Measurements from ENCODE around the gene NCS1. TPM values are rescaled to one million over a fixed set of nuclear protein-coding genes. Genes with fewer than 3 reads are reported as not detected.

Gene NCS1
- total RNA-seq, result 1 to 10 TPM in 1 of 2 experiments, under 1 TPM in 1; 0.28 to 1.1 TPM

DNA sequence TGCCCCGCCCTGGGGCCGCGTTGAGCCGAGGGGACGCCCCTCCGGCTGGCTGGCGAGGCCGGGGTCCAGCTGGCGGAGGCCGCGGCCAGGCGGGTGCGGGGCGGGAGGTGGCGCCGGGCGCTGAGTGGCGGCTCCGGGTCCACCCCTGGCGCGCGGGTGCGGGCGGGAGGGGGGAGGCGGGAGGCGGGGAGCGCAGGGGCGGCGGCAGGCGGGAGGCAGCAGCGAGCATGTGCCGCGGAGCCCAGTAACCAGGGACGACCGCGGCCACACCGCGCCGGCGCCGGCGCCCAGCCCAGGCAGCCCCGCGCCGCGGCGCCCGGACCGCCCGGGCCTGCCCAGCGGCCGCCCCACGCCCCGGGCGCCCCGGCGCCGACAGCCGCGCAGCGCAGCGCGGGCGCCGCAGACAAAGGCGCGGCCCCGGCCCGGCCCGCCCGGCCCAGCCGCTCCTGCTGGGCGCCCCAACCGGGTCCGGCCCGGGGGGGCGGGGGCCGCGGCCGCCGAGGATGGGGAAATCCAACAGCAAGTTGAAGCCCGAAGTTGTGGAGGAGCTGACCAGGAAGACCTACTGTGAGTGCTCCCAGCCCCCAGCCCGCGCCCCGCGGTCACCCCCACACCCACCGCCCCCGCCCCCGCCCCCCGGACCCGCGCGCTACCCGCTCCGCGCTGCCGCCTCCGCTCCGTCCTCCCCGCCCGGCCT is at the start of gene NCS1:
Gene NCS1 (plus strand): TSS at position 244 of the 697 bp plus-strand sequence. CDS start 260 bp downstream, at position 504.

GRCh38 chr9:130265431-130266235 is 93.4 kb downstream of the NCS1 start, which contains the start of gene HMCN2:
TSS of gene HMCN2 (plus strand) at chr9:130265760. CDS start at chr9:130265879, 119 bp downstream.

Other genes with a start within 250 kb of the NCS1 start
- gene FNBP1, start 129.2 kb upstream of the NCS1 start, total RNA-seq, result 100 to 1,000 TPM; 194 to 199 TPM
- gene GPR107, start 118.5 kb upstream of the NCS1 start, total RNA-seq, result 10 to 100 TPM; 20.1 to 20.4 TPM
- gene HMCN2, start 93.4 kb downstream of the NCS1 start, total RNA-seq, result not detected